PFSK-1 (cell line): ENCODE measurements around the gene CFAP298.

Experiments used
- FOXP2 ChIP-seq: optimal IDR thresholded peaks from 2 replicates; pipeline ENCODE3; 2011; ENCODE audit warnings: borderline replicate concordance, control low read depth, inconsistent platforms; ENCODE audit not compliant: insufficient read depth; ENCODE audit errors: extremely low read length, extremely low read depth
- POLR2AphosphoS5 ChIP-seq: IDR thresholded peaks from 2 replicates; pipeline ENCODE4 v1.6.1; 2012; ENCODE audit warnings: low read depth, mild to moderate bottlenecking, control low read depth, low read length, moderate library complexity
- REST ChIP-seq, 2 experiments: IDR thresholded peaks; 2 replicates each; pipeline versions ENCODE4 v1.6.1 to v1.8.0; 2011 to 2012; ENCODE audit warnings: low read depth in 2 of 2, low read length in 2 of 2, control low read depth in 1 of 2, inconsistent platforms in 1 of 2, mild to moderate bottlenecking in 1 of 2, moderate library complexity in 1 of 2; ENCODE audit not compliant: insufficient read depth in 1 of 2
- SIN3A ChIP-seq: IDR thresholded peaks from 2 replicates; pipeline ENCODE4 v1.6.1; 2012; ENCODE audit warnings: mild to moderate bottlenecking, low read length, moderate library complexity, borderline replicate concordance; ENCODE audit not compliant: insufficient read depth
- TAF1 ChIP-seq: IDR thresholded peaks from 2 replicates; pipeline ENCODE4 v1.6.1; 2012; ENCODE audit warnings: low read length, control low read depth, borderline replicate concordance; ENCODE audit not compliant: insufficient read depth

The CFAP298 gene

DNA sequence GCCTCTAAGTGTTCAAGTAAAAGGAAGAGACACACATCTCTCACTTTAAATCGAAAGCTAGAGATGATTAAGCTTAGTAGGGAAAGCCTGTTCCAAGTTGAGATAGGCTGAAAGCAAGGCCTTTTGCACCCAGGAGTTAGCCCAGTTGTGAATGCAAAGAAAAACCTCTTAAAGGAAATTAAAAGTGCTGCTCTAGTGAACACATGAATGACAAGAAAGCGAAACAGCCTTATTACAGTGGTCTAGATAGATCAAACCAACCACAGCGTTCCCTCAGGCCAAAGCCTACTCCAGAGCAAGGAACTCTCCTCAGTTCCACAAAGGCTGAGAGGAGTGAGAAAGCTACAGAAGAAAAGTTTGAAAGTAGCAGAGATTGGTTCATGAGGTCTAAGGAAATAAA is 41.7 kb downstream of the CFAP298 start:
- TF ChIP-seq TAF1 (no peak), FOXP2 (no peak), POLR2AphosphoS5 (no peak), SIN3A (no peak)

- peak; percentile 76; the same call in 1 of the 2 replicates for TF ChIP-seq TAF1
- peak; percentile 25 to 32; a peak in 1 of 4 replicates for TF ChIP-seq REST (IDR thresholded peaks at IDR 0.05; ENCODE audit: insufficient read depth in 1 of 2, low read depth in 2 of 2, low read length in 2 of 2)
- peak; percentile 98 for TF ChIP-seq FOXP2
- peak; percentile 71 for TF ChIP-seq POLR2AphosphoS5
- TF ChIP-seq SIN3A = peak; percentile 75; the same call in 1 of the 2 replicates
Observed at GRCh38 chr21:32569261-32570230, 42.6 kb downstream of the CFAP298 start.

- no peak for TF ChIP-seq SIN3A
- TF ChIP-seq REST (IDR thresholded peaks at IDR 0.05; ENCODE audit: insufficient read depth in 1 of 2, low read depth in 2 of 2, low read length in 2 of 2) = no peak
- TF ChIP-seq TAF1 = no peak
- no peak for TF ChIP-seq FOXP2
- no peak for TF ChIP-seq POLR2AphosphoS5
Observed at GRCh38 chr21:32567626-32568025, 44.6 kb downstream of the CFAP298 start.

GRCh38 chr21:32566741-32567389 is 45.3 kb downstream of the CFAP298 start:
- TF ChIP-seq REST (IDR thresholded peaks at IDR 0.05; ENCODE audit: insufficient read depth in 1 of 2, low read depth in 2 of 2, low read length in 2 of 2) (no peak), POLR2AphosphoS5 (no peak), TAF1 (no peak), SIN3A (no peak), FOXP2 (no peak)

DNA sequence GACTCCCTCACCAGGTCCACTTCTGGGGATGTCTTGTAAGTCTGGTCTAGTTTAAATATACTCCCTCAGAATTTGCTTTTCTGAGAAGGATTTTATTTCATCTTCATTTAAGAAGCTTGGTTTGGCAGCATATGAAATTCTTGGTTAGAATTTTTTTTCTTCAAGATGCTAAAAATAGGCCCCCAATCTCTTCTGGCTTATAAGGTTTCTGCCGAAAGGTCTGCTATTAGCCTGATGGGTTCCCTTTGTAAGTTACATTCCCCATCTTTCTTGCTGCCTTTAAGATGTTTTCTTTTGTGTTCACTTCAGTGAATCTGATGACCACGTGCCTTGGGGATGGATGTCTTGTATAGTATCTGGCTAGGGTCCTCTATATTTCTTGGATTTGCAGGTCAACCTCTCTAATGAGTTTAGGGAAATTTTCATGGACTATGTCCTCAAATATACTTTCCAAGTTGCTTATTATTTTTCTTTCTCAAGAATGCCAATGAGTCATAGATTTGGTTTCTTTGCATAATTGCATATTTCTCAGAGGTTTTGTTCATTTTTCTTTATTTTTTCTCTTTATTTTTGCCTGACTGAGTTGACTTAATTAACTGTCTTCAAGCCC is 46.2 kb downstream of the CFAP298 start:
- TF ChIP-seq SIN3A = no peak
- no peak for TF ChIP-seq FOXP2
- no peak for TF ChIP-seq REST (IDR thresholded peaks at IDR 0.05; ENCODE audit: insufficient read depth in 1 of 2, low read depth in 2 of 2, low read length in 2 of 2)
- no peak for TF ChIP-seq TAF1
- TF ChIP-seq POLR2AphosphoS5 = no peak
